GM12892 (cell line): ENCODE measurements around the gene NCOR2.

ENCODE experiments used
- POLR2A ChIP-seq: IDR thresholded peaks from 2 replicates; pipeline ENCODE4 v1.6.1; 2011; ENCODE audit warnings: low read depth, low read length, control low read depth
- TAF1 ChIP-seq: IDR thresholded peaks from 2 replicates; pipeline ENCODE4 v1.6.1; 2011; ENCODE audit warnings: low read depth, mild to moderate bottlenecking, control low read depth, low read length, borderline replicate concordance

- TF ChIP-seq TAF1 (no peak), POLR2A (no peak)
Observed at GRCh38 chr12:124544983-124545382, 22.4 kb downstream of the NCOR2 start.
